HCT116 (cell line): Measurements from ENCODE around the gene RGPD8. TPM values are rescaled to one million over a fixed set of nuclear protein-coding genes. Genes with fewer than 3 reads are reported as not detected.

Experiments used
- ATAC-seq: fragments of 200-7000 bp; cut with Tn5 transposase; 2 replicates; pipeline ENCODE4 v1.9.1; 2020; ENCODE audit warnings: mild to moderate bottlenecking, moderate library complexity
- BruUV-seq: library from RNA; stranded (reverse); fragments of 400-500 nt; replicated peaks from 2 replicates; lab custom pipeline; 2021; lab: Mats Ljungman, UMichigan
- CTCF ChIA-PET: fragments of 300-600 bp; sonication (Branson Sonifier 250); formaldehyde crosslinking; loops from one replicate; lab custom pipeline; 2021; ENCODE audit warnings: antibody characterized with exemption; lab: Charles Lee
- POLR2A ChIA-PET: fragments of 300-600, 350-600 bp; sonication (Branson Sonifier 250); formaldehyde crosslinking; loops from one replicate; lab custom pipeline; 2021; ENCODE audit warnings: antibody characterized with exemption; lab: Charles Lee
- RAD21 ChIA-PET, 2 experiments: fragments of 300-600 bp; sonication (Branson Sonifier 250); formaldehyde crosslinking; loops; one replicate each; lab custom pipeline; 2023; ENCODE audit warnings: low total read pairs in 2 of 2; ENCODE audit not compliant: uncharacterized antibody in 2 of 2, unreplicated experiment in 2 of 2, low non-redundant PET in 1 of 2; lab: Charles Lee
- DNase-seq: peaks from one replicate; pipeline ENCODE4 v3.0.0-alpha.2; 2010; ENCODE audit warnings: low read depth, low spot score
- H2AFZ ChIP-seq: fragments of 200-600 bp; shearing (Covaris generic), sonication (generic); 2 replicates; pipeline ENCODE4 v1.6.1; 2017; ENCODE audit warnings: low read depth, mixed run types, mixed read lengths, antibody characterized with exemption, low read length; ENCODE audit not compliant: poor library complexity, severe bottlenecking
- H3K27ac ChIP-seq: 2 replicates; pipeline ENCODE4 v1.5.1; 2012; ENCODE audit warnings: low read depth, low read length
- H3K27me3 ChIP-seq: fragments of 200-600 bp; sonication (generic); 2 replicates; pipeline ENCODE4 v1.6.1; 2016; ENCODE audit warnings: mixed run types, low read length, mixed read lengths; ENCODE audit not compliant: insufficient read depth
- H3K36me3 ChIP-seq, 2 experiments: fragments of 200-500 bp in 1 of 2; fragments of 200-600 bp in 1 of 2; sonication (Bioruptor generic) in 1 of 2; sonication (generic) in 1 of 2; 2 replicates each; pipeline versions ENCODE4 v1.5.1 to v1.6.1; 2014 to 2016; ENCODE audit warnings: low read length in 2 of 2, inconsistent platforms in 1 of 2, mixed read lengths in 1 of 2, mixed run types in 1 of 2; ENCODE audit not compliant: insufficient read depth in 2 of 2, control insufficient read depth in 1 of 2
- H3K4me1 ChIP-seq, 2 experiments: fragments of 200-600 bp in 1 of 2; sonication (generic) in 1 of 2; 2 replicates each; pipeline versions ENCODE4 v1.5.1 to v1.6.1; 2012 to 2017; ENCODE audit warnings: low read length in 2 of 2, inconsistent platforms in 1 of 2, mild to moderate bottlenecking in 1 of 2, mixed read lengths in 1 of 2, mixed run types in 1 of 2, moderate library complexity in 1 of 2; ENCODE audit not compliant: insufficient read depth in 2 of 2, control insufficient read depth in 1 of 2
- H3K4me2 ChIP-seq: fragments of 200-600 bp; sonication (generic); 2 replicates; pipeline ENCODE4 v1.6.1; 2017; ENCODE audit warnings: mixed run types, low read length, mixed read lengths
- H3K4me3 ChIP-seq, 2 experiments: fragments of 200-600 bp in 1 of 2; sonication (generic) in 1 of 2; replicated peaks in 1 of 2; 2 replicates each; pipeline ENCODE4 v1.5.1; 2011 to 2016; ENCODE audit warnings: low read length in 2 of 2, control low read depth in 1 of 2, low read depth in 1 of 2, mild to moderate bottlenecking in 1 of 2, mixed read lengths in 1 of 2, mixed run types in 1 of 2
- H3K79me2 ChIP-seq: fragments of 200-600 bp; sonication (generic); 2 replicates; pipeline ENCODE4 v1.6.1; 2017; ENCODE audit warnings: mild to moderate bottlenecking, mixed run types, low read length, moderate library complexity, mixed read lengths; ENCODE audit not compliant: insufficient read depth
- H3K9ac ChIP-seq: fragments of 200-600 bp; sonication (generic); 2 replicates; pipeline ENCODE4 v1.6.1; 2016; ENCODE audit warnings: low read length, mixed read lengths
- H3K9me2 ChIP-seq: fragments of 200-600 bp; sonication (generic), shearing (Covaris generic); 2 replicates; pipeline ENCODE4 v1.6.1; 2017; ENCODE audit warnings: mixed run types, mild to moderate bottlenecking, moderate library complexity; ENCODE audit not compliant: insufficient read depth
- H3K9me3 ChIP-seq, 2 experiments: fragments of 200-500 bp in 1 of 2; fragments of 200-600 bp in 1 of 2; sonication (Bioruptor generic) in 1 of 2; sonication (generic) in 1 of 2; 2 replicates each; pipeline ENCODE4 v1.6.1; 2014 to 2017; ENCODE audit warnings: low read length in 2 of 2, mixed read lengths in 2 of 2, inconsistent platforms in 1 of 2, low read depth in 1 of 2, mild to moderate bottlenecking in 1 of 2, mixed run types in 1 of 2, moderate library complexity in 1 of 2; ENCODE audit not compliant: control insufficient read depth in 1 of 2, insufficient read depth in 1 of 2
- H4K20me1 ChIP-seq: fragments of 200-600 bp; sonication (generic), shearing (Covaris generic); 2 replicates; pipeline ENCODE4 v1.6.1; 2017; ENCODE audit warnings: mixed run types, mild to moderate bottlenecking, moderate library complexity; ENCODE audit not compliant: insufficient read depth
- EGR1 ChIP-seq: IDR thresholded peaks from 2 replicates; pipeline ENCODE4 v1.6.1; 2012; ENCODE audit warnings: low read depth
- FOSL1 ChIP-seq: IDR thresholded peaks from 2 replicates; pipeline ENCODE4 v1.6.1; 2012; ENCODE audit warnings: low read depth
- RAD21 ChIP-seq: IDR thresholded peaks from 2 replicates; pipeline ENCODE4 v1.6.1; 2012; ENCODE audit warnings: low read depth, mild to moderate bottlenecking
- REST ChIP-seq: IDR thresholded peaks from 2 replicates; pipeline ENCODE4 v1.6.1; 2012; ENCODE audit warnings: low read depth
- SP1 ChIP-seq: IDR thresholded peaks from 2 replicates; pipeline ENCODE4 v1.6.1; 2012; ENCODE audit warnings: low read depth
- intact Hi-C: fragments of 100-400 bp; cut with micrococcal nuclease; formaldehyde crosslinking; loops from 2 replicates; pipeline ENCODE4 v1.10.0; 2022
- total RNA-seq: library from RNA; stranded (reverse); gene quantifications from one replicate; pipeline ENCODE4 v1.2.1, GENCODE V29; 2021; ENCODE audit not compliant: unreplicated experiment
- TF ChIP-seq, protein P1 (sequence below): IDR thresholded peaks from 2 replicates; pipeline ENCODE4 v1.6.1; 2012

Gene RGPD8
- total RNA-seq, 1 experiment from 2014 or later = 11.0 TPM

DNA sequence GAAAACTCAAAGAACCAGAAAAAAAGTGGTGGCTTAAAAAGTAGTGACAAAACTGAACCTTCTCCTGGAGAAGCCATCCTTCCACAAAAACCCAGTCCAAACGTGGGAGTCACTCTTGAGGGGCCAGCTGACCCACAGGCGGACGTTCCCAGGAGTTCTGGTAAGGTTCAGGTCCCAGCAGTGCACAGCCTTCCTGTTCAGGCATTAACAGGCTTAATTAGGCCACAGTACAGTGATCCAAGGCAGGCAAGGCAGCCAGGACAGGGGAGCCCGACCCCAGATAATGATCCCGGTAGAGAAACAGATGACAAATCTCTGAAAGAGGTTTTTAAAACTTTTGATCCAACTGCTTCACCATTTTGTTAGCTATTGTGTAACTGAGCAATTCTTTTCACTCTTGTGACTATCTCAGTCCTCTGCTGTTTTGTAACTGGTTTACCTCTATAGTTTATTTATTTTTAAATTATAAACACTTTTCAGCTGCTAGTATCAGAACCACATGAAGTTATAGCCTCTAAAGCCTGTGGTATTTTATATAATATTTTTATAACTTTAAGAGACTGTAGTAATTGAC is 101.2 kb downstream of the RGPD8 start (continued):
- TF ChIP-seq REST (no peak), EGR1 (no peak), FOSL1 (no peak), RAD21 (no peak)

DNA sequence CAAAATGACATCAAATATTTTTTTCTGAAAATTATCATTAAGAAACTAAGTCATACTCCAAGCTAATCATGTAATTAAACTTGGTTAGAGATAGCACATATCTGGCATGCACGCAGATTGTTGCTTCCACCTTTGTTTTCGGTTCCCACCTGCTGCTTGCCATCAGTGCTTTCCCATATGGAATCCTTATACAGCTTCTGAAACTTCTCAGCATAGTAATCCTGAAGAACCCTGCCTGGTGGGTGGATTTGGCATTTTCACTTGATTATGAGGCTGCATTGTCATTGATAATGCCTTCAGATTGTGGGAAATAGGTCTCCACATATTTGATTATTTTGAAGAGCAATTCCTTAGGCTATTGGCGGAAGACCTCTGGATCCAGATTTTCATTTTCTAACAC is 110.5 kb downstream of the RGPD8 start:
- DNase-seq (no peak), ATAC-seq (no peak)
- RAD21 ChIA-PET = no interaction called here
- Histone ChIP-seq H3K9me2 (no peaks in the 10 kb centered on the region), H3K79me2 (no peaks in the 10 kb centered on the region), H3K27ac (no peak overlapping the region), H3K27me3 (no peaks in the 10 kb centered on the region), H3K4me1 (no peaks in the 10 kb centered on the region), H3K9ac (no peak overlapping the region), H2AFZ (no peak overlapping the region), H4K20me1 (no peaks in the 10 kb centered on the region), H3K9me3 (no peaks in the 10 kb centered on the region), H3K4me3 (no peak overlapping the region), H3K36me3 (no peaks in the 10 kb centered on the region), H3K4me2 (no peak overlapping the region)
- no TSS peak for BruUV-seq
- POLR2A ChIA-PET = no interaction called here
- CTCF ChIA-PET = no interaction called here
- intact Hi-C loops = no loop called here
- TF ChIP-seq, protein P1, sequence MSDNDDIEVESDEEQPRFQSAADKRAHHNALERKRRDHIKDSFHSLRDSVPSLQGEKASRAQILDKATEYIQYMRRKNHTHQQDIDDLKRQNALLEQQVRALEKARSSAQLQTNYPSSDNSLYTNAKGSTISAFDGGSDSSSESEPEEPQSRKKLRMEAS = no peak
- TF ChIP-seq SP1 = no peak
